Ovary (tissue), 3 donors: ENCODE data around the gene C10orf62.

Experiments used
- EP300 ChIP-seq: sonication (generic); formaldehyde crosslinking; IDR thresholded peaks from one replicate; pipeline ENCODE4 v1.6.1; 2017; ENCODE audit warnings: antibody characterized with exemption
- TF ChIP-seq, protein P1 (sequence below), 3 donors: fragments of 450-650 bp in 2 of 3; fragments of 200-600 bp in 1 of 3; IDR thresholded peaks; one replicate each; pipeline versions ENCODE4 v1.5.1 to v1.8.0; 2016 to 2022; ENCODE audit warnings: antibody characterized with exemption in 3 of 3, mild to moderate bottlenecking in 1 of 3
- donor health status: DM: no; HTN: no; CAD: no.

DNA sequence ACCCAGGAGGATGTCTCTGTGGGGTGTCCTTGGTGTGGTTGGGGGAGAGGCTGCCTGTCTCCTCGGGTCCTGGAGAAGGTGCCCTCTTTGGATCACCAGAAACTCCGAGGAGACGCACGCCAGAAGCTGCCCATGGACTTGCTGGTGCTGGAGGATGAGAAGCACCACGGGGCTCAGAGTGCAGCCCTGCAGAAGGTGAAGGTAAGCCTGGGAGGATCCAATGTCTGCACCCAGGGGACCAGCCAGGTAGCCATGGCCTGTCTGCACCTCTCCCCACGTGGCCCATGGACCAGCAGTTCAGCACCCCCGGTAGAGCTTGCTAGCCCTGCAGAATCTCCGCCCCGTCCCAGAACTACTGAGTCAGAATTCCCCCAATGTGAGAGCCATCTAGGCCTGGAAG, 11.8 kb upstream of the C10orf62 start:
- TF ChIP-seq, protein P1, sequence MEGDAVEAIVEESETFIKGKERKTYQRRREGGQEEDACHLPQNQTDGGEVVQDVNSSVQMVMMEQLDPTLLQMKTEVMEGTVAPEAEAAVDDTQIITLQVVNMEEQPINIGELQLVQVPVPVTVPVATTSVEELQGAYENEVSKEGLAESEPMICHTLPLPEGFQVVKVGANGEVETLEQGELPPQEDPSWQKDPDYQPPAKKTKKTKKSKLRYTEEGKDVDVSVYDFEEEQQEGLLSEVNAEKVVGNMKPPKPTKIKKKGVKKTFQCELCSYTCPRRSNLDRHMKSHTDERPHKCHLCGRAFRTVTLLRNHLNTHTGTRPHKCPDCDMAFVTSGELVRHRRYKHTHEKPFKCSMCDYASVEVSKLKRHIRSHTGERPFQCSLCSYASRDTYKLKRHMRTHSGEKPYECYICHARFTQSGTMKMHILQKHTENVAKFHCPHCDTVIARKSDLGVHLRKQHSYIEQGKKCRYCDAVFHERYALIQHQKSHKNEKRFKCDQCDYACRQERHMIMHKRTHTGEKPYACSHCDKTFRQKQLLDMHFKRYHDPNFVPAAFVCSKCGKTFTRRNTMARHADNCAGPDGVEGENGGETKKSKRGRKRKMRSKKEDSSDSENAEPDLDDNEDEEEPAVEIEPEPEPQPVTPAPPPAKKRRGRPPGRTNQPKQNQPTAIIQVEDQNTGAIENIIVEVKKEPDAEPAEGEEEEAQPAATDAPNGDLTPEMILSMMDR (IDR thresholded peaks at IDR 0.05) = no peak
- no peak for TF ChIP-seq EP300
